ENCODE data around the gene PEX3.

DNA sequence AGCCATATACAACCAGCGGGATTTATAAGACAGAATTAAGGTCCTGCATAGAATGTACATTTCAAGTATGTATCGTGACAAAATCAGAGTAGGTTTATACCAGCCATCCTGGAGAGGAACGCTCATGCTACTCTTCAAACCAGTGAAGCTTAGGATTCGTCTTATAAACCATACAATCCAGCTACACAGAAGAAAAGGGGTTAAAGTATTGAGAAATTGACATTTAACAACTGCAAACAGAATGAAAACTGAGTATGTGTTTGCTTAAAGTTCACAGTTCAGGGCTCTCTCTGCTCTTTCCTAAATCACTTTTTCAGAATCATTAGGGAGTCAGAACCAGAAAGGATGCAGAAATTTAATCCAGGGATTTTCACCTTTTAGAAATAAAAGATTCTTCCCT lies 18.0 kb upstream of the PEX3 start:
- TF ChIP-seq CTCF (conservative IDR thresholded peaks at IDR 0.05; ENCODE audit: low read depth, low read length): no peak
- TF ChIP-seq RFX5 (IDR thresholded peaks at IDR 0.05; ENCODE audit: low read depth, low read length): no peak
